Renal cortical epithelial cell (primary cell): ENCODE measurements around the gene TM9SF2. TPM values are rescaled to one million over a fixed set of nuclear protein-coding genes. Genes with fewer than 3 reads are reported as not detected.

Experiments
- DNase-seq: peaks from one replicate; pipeline ENCODE4 v3.0.0-alpha.2; 2011; ENCODE audit warnings: low read depth
- total RNA-seq: library from RNA; depleted of rRNA; stranded (reverse); fragments of >200 nt; gene quantifications from 2 replicates; pipeline ENCODE4 v1.2.3, GENCODE V29; 2014

Gene TM9SF2
- total RNA-seq, 1 donor from 2014 or later: 253 TPM

GRCh38 chr13:99495466-99496183 is 5.6 kb upstream of the TM9SF2 start:
- no peak for DNase-seq

- peak; percentile 5 for DNase-seq
Measured at GRCh38 chr13:99496184-99497142, 4.8 kb upstream of the TM9SF2 start.

GRCh38 chr13:99498171-99499161 is 2.8 kb upstream of the TM9SF2 start:
- DNase-seq: peak; percentile 95

GRCh38 chr13:99500839-99501183 is 461 bp upstream of the TM9SF2 start:
- no peak for DNase-seq

GRCh38 chr13:99501848-99502301 is 603 bp downstream of the TM9SF2 start:
- DNase-seq: peak; percentile 31

GRCh38 chr13:99505814-99506269 is 4.6 kb downstream of the TM9SF2 start:
- DNase-seq: peak; percentile 12

DNA sequence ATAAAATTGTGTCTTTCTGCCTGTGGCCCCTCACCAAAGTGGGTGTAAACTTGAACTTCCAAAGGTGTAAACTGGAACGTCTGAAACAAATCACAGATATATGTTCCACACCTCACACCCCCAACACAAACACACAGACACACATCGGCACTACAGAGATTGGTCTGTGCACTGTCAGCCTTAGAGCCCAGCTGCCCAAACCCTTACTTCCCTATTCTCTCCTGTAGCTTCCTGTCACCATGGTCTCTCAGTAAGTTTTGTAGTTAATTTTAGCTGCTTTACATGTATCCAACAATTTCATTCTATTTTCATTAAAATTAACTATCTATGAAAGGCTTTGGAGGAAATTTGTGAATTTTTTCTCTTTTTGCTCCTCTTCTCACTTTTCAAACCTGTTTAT is 5.4 kb downstream of the TM9SF2 start:
- DNase-seq: no peak

DNA sequence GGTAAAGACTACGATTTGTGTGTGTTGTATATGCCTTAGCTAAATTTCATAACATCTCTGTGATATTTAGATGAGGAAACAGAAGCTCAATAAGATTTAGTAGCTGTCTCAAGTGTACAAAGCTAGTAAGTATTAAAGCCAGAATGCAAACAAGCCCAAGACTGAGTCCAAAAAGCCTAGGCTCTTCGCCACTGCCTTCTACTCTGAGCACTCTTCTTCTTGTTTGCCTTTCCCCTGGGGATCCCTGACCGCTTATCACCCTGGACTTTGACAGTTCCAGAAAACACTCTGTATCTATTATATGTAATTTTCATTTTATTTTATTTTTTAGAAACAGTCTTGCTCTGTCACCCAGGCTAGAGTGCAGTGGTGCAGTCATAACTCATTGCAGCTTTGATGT is 5.8 kb downstream of the TM9SF2 start:
- no peak for DNase-seq

DNA sequence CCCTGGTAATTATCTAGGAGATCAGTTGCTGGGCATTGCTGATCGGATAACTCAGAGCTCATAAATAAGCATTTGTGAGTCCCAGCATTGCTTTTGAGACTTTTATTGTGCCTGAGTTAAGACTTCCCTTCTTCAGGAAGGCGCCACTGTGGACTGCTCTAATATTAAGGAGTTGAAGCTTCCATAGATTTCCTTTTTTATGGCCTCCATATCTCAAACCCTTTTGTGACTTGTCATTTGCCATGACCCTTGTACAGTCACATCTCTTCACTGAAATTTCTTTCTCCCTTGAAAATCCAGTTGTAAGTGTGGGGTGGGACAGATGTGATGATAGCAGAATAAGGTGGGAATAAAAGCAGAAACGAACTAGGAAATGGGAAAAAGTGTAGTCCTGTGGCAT is 6.3 kb downstream of the TM9SF2 start:
- DNase-seq: no peak

DNA sequence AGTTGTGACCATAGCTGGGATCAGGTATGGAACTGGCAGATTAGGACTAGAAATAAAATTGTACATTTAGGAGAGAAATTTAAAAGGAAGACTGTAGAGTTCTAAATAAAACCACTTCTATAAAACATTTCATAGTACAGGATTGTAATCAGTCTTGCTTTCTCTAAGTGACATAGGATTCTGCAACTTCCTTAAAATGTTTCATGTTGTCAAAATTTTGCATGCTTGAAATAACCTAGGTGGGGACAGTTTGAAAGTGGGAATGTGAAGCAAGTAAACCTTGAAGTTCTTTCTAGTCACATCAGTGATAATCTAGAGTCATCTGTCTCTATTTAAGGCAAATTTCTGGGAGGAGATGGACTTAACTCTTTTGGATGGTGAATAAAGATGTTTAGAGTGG is 6.7 kb downstream of the TM9SF2 start:
- no peak for DNase-seq

DNA sequence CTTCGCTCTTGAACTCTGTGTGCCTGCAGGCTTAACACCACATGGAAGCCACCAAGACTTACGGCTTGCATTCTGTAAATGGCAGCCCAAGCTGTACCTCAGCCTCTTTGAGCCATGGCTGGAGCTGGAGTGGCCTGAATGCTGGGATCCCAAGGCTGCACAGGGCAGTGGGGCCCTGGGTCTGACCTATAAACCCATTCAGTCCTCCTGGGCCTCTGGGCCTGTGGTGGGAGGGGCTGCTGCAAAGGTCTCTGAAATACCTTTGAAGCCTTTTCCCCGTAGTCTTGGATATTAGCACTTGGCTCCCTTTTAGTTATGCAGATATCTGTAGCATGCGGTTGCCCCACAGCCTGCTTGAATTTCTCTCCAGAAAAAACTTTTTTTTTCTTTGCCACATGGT is 8.2 kb downstream of the TM9SF2 start:
- no peak for DNase-seq

DNA sequence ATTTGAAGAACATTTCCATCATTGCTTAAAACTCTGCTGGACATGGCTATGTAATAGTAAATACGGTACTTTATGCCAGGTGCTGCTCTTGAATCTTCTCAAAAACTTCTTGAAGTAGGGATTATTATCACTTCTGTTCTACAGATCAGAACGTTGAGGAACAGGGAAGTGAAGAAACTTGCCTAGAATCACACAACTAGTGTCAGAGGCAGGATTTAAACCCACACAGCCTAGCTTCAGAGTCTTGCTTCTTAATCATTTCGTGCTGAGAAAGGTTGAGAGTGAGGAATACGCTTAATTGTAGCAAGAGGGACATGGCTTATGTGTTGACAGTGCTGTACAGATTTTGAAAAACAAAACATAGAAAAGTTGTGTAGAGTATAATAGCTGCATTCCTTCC is 13.5 kb downstream of the TM9SF2 start:
- no peak for DNase-seq

DNA sequence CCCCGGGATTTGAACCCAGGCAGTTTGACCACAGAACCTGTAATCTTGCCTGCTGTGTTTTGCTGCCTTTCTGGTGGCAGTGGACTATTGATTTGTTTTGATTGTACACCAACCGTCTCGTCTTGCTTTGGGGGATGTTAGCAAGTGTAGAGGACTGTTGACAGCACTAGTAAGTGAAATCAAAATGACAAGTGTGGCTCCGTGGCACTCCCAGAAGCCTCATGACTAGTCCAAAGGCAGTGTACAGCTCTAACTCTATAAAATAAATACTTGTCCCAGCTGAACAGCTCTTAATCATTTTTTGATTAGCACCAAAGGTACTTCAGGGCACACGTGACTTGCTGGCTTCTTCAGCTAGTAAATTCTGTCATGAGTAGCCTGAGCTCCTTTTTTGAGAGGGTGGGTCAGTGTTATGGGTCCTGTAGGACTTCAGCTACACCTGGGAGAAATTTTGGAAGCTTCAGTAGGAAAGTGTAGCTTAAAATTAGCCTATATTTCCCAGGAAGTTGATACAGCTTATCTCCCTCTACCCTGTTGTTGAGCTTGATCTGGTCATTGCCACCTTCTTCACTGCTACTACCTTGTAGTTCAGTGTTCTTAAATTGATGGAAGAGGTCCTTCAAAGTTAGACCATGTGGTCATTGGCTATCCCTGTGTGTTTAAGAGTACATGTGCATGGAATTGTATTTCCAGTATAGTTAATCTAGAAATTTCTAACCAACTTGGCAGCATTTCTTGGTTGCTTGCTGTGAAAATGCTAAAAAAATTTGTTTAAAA is 15.1 kb downstream of the TM9SF2 start:
- no peak for DNase-seq

DNA sequence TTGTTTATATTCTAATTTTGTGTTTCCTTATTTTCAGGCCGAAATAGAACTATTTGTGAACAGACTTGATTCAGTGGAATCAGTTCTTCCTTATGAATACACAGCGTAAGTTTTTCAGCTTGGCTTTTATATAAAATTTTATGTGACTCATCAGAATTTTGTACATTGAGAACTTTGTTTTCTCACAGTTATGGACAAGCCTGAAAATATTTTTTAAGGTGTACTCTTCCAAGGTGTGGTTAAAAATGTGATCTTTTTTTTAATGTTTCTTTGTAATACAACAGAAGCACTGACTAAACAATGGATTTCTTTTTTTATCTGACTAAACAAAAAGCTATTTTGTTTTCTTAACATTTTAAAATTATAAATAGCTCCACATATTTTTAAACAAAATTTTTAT is 16.3 kb downstream of the TM9SF2 start:
- no peak for DNase-seq

DNA sequence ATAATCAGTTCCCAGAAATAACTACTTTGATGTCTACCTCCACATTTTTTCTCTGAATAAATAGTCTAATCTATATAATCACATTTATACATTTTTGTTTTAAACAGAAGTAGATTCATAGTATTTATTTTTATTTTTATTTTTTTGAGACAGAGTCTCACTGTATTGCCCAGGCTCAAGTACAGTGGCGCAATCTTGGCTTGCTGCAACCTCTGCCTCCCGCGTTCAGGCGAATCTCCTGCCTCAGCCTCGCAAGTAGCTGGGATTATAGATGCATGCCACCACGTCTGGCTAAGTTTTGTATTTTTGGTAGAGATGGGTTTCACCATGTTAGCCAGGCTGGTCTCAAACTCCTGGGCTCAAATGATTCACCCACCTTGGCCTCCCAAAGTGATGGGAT is 16.7 kb downstream of the TM9SF2 start:
- DNase-seq: no peak

DNA sequence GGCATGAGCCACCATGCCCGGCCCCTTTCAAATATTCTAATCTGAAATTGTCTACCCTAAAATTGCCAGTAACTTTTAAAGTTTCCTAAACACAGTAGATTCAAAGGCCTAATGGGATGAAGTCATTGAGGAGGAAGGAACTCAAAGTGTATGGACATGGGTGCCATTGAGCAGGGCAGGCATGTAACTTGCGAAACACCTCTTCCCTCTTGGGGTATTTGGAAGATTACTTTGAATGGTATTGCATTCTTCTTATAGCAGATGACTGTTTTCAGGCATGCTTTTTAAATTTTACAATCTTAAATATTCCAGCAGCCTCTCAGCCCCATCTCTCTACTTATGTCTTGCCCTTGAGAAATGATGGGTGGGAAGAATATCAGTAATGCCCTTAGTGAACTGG is 21.0 kb downstream of the TM9SF2 start:
- no peak for DNase-seq

- DNase-seq: no peak
Measured at GRCh38 chr13:99523838-99524237, 22.6 kb downstream of the TM9SF2 start.

GRCh38 chr13:99525967-99526366 is 24.7 kb downstream of the TM9SF2 start:
- DNase-seq: no peak

DNA sequence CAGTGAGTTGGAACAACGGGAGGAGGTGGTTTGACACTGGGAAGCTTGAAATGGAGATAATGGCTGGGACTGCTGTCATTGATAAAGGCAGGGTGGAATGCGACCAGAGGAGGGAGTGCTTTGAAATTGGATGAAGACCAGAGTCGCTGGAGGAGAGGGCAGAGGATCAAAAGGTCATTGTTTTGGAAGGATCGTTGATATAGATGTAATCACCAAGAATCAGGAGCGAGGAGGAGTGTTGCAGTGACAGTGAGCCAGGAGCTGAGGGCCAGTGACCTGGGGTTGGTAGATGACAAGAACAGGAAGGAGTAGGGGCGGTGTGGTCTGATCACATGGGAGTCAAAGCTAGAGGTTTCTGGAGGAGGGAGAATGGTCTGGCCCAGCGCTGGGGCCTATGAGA is 25.3 kb downstream of the TM9SF2 start:
- no peak for DNase-seq

GRCh38 chr13:99527301-99527700 is 26.0 kb downstream of the TM9SF2 start:
- no peak for DNase-seq

- peak; percentile 22 for DNase-seq
Measured at GRCh38 chr13:99528547-99528946, 27.3 kb downstream of the TM9SF2 start.
